Measurements from ENCODE around the gene SYTL3.
"Not testable (repeated sequence)": the region's sequence is repeated elsewhere in the genome, so short reads cannot be mapped to it uniquely, and the experiment has no call there.

The SYTL3 gene

GRCh38 chr6:158649289-158650143 lies at the start of gene SYTL3:
Gene SYTL3 (plus strand): TSS chr6:158650054. CDS start chr6:158663269, 13,215 bp downstream.
- DNase-seq = no peak

GRCh38 chr6:158603261-158604047 lies 46.4 kb upstream of the SYTL3 start:
- DNase-seq = no peak

- DNase-seq = no peak
Observed at GRCh38 chr6:158604048-158604406, 45.8 kb upstream of the SYTL3 start.

- DNase-seq = peak; percentile 85
Observed at GRCh38 chr6:158605266-158605878, 44.5 kb upstream of the SYTL3 start.

- DNase-seq = not testable (repeated sequence)
Observed at GRCh38 chr6:158606011-158606410, 43.8 kb upstream of the SYTL3 start.

GRCh38 chr6:158606935-158607334 lies 42.9 kb upstream of the SYTL3 start:
- no peak for DNase-seq

- DNase-seq = no peak
Observed at GRCh38 chr6:158607411-158608170, 42.3 kb upstream of the SYTL3 start.

- no peak for DNase-seq
Observed at GRCh38 chr6:158608221-158608620, 41.6 kb upstream of the SYTL3 start.

- DNase-seq = no peak
Observed at GRCh38 chr6:158609455-158610155, 40.2 kb upstream of the SYTL3 start.

- no peak for DNase-seq
Observed at GRCh38 chr6:158610319-158610968, 39.4 kb upstream of the SYTL3 start.

- DNase-seq = no peak
Observed at GRCh38 chr6:158611039-158611438, 38.8 kb upstream of the SYTL3 start.

- no peak for DNase-seq
Observed at GRCh38 chr6:158611541-158612370, 38.1 kb upstream of the SYTL3 start.

- DNase-seq = not testable (repeated sequence)
Observed at GRCh38 chr6:158614606-158615005, 35.2 kb upstream of the SYTL3 start.

- not testable (repeated sequence) for DNase-seq
Observed at GRCh38 chr6:158618289-158618688, 31.6 kb upstream of the SYTL3 start.

- no peak for DNase-seq
Observed at GRCh38 chr6:158619922-158620801, 29.7 kb upstream of the SYTL3 start.

- no peak for DNase-seq
Observed at GRCh38 chr6:158620963-158621693, 28.7 kb upstream of the SYTL3 start.

- no peak for DNase-seq
Observed at GRCh38 chr6:158621694-158622544, 27.9 kb upstream of the SYTL3 start.

Data from NCI-H82 (cell line).